HG03460 (cell line): ENCODE measurements around the gene RHOU.
"Not testable (repeated sequence)": the region's sequence is repeated elsewhere in the genome, so short reads cannot be mapped to it uniquely, and the experiment has no call there.

ENCODE experiments used
- ATAC-seq: cut with Tn5 transposase; IDR thresholded peaks from one replicate; pipeline ENCODE4 v1.9.1; 2021; ENCODE audit not compliant: unreplicated experiment

The RHOU gene

GRCh38 chr1:228734881-228735801 is at the start of gene RHOU:
Gene RHOU, plus strand, starts transcription at chr1:228735479. Its CDS starts 264 bp downstream, at chr1:228735743.
- ATAC-seq: peak; percentile 68

- ATAC-seq: no peak
Observed at GRCh38 chr1:228687587-228687986, 47.7 kb upstream of the RHOU start.

GRCh38 chr1:228689255-228689654 is 46.0 kb upstream of the RHOU start:
- ATAC-seq: no peak

- no peak for ATAC-seq
Observed at GRCh38 chr1:228691211-228691610, 44.1 kb upstream of the RHOU start.

- ATAC-seq: no peak
Observed at GRCh38 chr1:228691926-228692325, 43.4 kb upstream of the RHOU start.

GRCh38 chr1:228694447-228694846 is 40.8 kb upstream of the RHOU start:
- ATAC-seq: not testable (repeated sequence)

- ATAC-seq: no peak
Observed at GRCh38 chr1:228695015-228695955, 40.0 kb upstream of the RHOU start.

- no peak for ATAC-seq
Observed at GRCh38 chr1:228697207-228698016, 37.9 kb upstream of the RHOU start.

- ATAC-seq: no peak
Observed at GRCh38 chr1:228698017-228698329, 37.3 kb upstream of the RHOU start.

GRCh38 chr1:228702433-228702832 is 32.8 kb upstream of the RHOU start:
- no peak for ATAC-seq

- ATAC-seq: no peak
Observed at GRCh38 chr1:228706305-228706704, 29.0 kb upstream of the RHOU start.

GRCh38 chr1:228717081-228717480 is 18.2 kb upstream of the RHOU start:
- no peak for ATAC-seq

- no peak for ATAC-seq
Observed at GRCh38 chr1:228721407-228721806, 13.9 kb upstream of the RHOU start.

GRCh38 chr1:228723287-228723686 is 12.0 kb upstream of the RHOU start:
- ATAC-seq: no peak

- no peak for ATAC-seq
Observed at GRCh38 chr1:228723921-228724320, 11.4 kb upstream of the RHOU start.

GRCh38 chr1:228725178-228725577 is 10.1 kb upstream of the RHOU start:
- no peak for ATAC-seq

GRCh38 chr1:228727681-228728171 is 7.6 kb upstream of the RHOU start:
- no peak for ATAC-seq

- no peak for ATAC-seq
Observed at GRCh38 chr1:228732426-228732825, 2.9 kb upstream of the RHOU start.

GRCh38 chr1:228733576-228733975 is 1.7 kb upstream of the RHOU start:
- ATAC-seq: no peak

- peak; percentile 12 for ATAC-seq
Observed at GRCh38 chr1:228735871-228736586, 750 bp downstream of the RHOU start.
